HG03565 (cell line): Measurements from ENCODE around the gene MAD2L1BP.
A peak's percentile ranks its signal among the peaks of the same experiment; 100 is the strongest.

ENCODE experiments used
- ATAC-seq: cut with Tn5 transposase; IDR thresholded peaks from one replicate; pipeline ENCODE4 v1.9.1; 2021; ENCODE audit warnings: mild to moderate bottlenecking, moderate library complexity; ENCODE audit not compliant: unreplicated experiment

MAD2L1BP gene

GRCh38 chr6:43680308-43681200 lies 44.9 kb downstream of the MAD2L1BP start:
- no peak for ATAC-seq

GRCh38 chr6:43681303-43681702 lies 45.7 kb downstream of the MAD2L1BP start:
- ATAC-seq, result no peak

- ATAC-seq, result no peak
Measured at GRCh38 chr6:43682724-43683429, 47.2 kb downstream of the MAD2L1BP start.

- peak; percentile 41 for ATAC-seq
Measured at GRCh38 chr6:43683708-43684455, 48.2 kb downstream of the MAD2L1BP start.

- ATAC-seq, result no peak
Measured at GRCh38 chr6:43687079-43687436, 51.4 kb downstream of the MAD2L1BP start.

- peak; percentile 67 for ATAC-seq
Measured at GRCh38 chr6:43687437-43688347, 52.1 kb downstream of the MAD2L1BP start, which contains the start of gene MRPS18A. MRPS18A (minus strand) TSS chr6:43687791; CDS start chr6:43687779, 12 bp downstream.

GRCh38 chr6:43689421-43689820 lies 53.8 kb downstream of the MAD2L1BP start:
- no peak for ATAC-seq
